ENCODE results near the gene RAET1G. TPM values are rescaled to one million over a fixed set of nuclear protein-coding genes. Genes with fewer than 3 reads are reported as not detected.
"Not testable (repeated sequence)": the region's sequence is repeated elsewhere in the genome, so short reads cannot be mapped to it uniquely, and the experiment has no call there.

RAET1G gene
- total RNA-seq, 1 donor from 2014 or later, result 2.2 TPM

DNA sequence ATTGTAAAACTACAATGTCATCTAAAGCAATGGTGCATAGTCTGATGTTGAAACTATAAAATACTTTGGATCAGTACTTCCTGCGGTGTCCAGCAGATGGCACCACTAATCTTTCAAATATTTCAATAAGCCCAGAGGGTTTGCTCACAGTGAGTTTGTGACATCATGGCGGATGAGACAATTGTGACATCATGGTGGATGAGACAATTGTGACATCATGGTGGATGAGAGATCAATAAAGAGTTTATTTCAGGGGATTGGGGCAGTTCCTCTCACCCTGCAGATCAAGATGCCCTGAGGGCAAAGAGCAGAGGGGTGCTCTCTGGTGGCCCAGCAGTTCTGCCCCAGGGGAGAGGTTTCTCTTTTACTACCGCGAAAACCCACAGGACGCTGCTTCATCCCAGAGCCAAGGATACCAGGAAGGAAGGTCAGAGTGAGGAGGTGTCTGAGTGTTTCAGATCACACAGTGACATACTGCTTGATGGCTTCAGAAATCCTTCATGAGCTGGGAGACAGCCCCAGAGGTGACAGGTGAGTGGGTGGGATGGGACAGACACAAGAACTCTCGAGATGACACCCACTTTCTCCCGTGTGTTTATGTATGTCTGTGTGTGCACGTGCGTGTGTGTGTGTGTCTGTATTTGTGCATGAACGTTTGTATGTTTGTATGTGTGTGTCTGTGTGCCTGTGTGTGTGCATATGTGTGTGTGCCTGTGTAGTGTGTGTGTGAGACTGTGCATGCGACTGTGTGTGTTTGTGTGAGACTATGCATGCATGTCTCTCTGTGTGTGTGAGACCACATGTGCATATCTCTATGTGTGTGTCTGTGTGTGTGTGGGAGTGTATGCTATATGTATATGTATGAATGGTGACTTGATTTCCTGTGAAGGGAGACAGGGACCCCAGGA, 11.6 kb upstream of the RAET1G start:
- peak; percentile 57 for DNase-seq (ENCODE audit: low spot score)

DNA sequence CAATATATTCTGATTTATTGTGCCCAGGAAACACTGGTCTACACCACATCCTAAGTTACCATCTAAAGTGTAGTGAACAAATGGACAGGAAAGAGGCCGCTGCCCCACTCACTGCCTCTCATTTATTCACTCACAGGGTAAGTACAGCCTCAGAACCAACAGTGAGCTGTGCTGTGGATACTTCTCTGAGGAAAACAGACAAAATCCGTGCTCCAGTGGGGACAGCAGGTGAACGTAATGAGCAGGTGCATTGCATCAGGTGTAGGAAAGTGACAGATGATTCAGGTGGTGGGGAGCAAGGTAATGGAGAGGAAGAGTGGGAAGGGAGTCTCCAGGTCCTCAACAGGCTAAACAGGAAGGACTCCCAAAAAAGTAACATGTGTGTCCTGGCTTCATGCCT, 10.5 kb upstream of the RAET1G start:
- DNase-seq (ENCODE audit: low spot score), result no peak

DNA sequence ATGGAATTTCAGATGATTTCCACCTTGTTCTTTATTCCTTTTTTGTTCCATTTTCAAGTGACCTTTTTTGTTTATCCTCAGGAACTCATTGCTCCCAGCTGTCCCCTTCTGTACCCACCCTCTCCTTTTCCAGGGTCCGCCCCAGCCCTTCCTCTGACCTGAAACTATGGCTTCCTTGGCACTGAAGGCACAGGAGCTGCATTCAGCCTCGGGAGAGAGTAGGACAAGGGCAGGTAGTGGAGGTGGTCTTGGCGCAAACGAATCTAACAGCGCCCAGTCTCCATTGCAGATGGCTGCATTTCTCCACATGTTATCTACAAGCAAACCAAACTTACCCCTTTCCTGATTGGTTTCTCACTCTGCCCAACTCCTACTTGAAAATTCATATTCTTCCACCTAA, 10.1 kb upstream of the RAET1G start:
- DNase-seq (ENCODE audit: low spot score), result no peak

DNA sequence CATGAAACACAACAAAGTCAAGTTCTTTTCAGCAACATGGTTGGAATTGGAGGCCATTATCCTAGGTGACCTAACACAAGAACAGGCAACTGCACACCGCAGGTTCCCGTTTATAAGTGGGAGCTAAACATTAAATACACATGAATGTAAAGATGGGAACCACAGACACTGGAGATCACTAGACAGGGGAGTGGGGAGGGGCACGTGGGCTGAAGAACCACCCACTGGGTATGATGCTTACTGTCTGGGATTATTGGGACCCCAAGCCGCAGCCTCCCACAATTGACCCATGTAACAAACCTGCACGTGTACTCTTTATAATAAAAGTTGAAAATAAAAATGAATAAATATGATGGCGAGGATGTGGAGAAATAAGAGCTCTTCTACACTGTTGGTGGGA, 8.6 kb upstream of the RAET1G start:
- no peak for DNase-seq (ENCODE audit: low spot score)

DNA sequence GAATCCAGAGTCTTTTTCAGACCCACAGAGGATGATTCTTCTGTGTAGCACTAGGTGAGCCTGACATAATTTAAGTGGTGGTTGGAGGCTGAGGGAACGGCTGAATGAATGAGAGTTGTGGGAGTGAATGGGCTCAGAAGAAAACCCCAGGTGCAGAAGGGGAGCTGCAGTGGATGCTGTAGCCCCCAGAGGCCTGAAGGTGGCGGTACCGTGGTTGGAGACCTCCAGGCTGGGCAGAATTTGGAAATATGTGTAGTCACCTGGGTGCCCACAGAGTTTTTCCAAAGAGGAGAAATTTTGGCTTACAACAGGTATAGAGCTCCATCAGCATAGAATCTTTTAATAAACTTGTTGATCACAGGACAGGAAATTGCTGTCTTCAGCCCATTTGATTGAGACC, 6.5 kb upstream of the RAET1G start:
- DNase-seq (ENCODE audit: low spot score), result no peak

DNA sequence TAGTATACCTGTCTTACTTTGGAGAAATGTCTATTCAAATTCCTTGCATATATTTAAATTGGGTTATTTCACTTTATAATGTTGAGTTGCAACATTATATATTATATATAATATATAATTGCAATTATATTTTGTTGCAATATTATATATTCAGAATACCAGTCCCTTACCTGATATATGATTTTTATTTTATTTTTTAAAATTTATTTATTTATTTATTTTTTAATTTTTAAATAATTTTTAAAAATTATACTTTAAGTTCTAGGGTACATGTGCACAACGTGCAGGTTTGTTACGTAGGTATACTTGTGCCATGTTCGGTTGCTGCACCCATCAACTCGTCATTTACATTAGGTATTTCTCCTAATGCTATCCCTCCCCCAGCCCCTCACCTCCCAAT, 4.1 kb upstream of the RAET1G start:
- not testable (repeated sequence) for DNase-seq (ENCODE audit: low spot score)

DNA sequence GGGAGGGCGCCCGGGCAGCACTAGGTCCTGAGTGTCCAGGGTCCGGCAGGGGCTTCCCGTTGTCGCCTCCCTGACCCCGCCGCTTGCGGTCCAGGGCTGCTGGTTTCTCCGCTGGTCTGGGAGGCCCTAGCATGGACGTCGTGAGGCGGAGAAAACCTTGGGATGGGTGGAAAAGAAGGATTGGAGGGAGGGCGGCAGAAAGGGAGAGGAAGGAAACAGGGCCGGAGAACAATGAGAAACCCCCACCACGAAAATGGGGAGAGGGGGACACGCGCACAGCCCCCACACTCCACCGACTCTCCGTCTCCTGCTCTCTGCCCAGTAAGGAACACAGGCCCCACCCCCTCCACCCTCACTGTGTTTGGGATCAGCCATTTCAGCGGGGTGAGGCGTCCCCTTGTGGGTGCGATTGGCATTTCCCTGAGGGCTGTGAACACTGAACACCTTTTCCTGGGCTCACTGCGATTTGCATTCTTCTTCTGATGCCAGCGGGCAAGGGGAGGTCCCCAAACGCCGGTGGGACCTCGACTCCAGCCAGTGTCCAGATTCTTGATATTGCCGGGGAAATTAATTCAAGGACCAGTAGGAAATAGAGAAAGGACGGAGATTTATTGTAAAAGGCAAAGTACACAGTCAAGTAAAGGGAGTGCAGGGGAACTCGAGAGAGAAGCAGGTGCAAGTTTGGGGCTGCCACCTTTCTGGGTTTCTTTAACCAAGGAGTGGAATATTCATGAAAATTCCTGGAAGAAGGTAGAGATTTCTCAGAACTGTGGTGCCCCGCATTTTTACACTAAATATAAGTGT, 3.3 kb upstream of the RAET1G start:
- peak; percentile 88 for DNase-seq (ENCODE audit: low spot score)

DNA sequence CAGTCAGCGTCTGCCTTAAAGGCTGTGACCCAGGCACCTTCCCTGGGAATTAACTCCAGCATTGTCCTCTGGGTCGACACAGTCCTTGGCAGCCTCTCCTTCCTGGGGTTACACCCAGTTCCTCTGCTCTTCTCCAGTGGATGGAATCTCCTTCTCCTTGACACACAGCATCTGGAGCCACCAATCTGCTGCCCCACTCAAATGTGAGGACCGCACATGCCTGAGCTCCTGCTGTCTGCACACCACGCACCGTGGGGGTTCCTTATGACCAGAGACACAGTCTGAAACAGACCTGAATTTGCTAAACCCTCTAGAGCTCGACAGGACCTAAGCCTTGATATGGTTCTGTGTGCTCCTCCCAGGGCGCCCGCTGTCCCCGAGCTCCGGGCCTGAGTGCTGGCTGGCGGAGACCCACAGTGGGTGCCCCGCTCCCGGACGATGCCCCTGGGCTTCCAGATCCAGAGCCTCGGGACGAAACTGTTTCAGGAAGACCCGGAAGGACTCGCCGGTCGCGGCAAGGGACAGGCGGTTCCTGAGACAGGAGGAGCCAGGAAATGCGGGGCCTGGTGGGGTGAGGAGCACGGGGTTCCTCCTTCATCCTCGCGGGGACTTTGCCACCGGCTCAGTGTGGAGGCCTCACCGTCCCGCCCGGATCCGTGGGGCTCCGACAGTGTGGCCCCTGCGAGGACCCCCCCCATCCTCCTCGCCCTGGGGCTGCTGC, 2.5 kb upstream of the RAET1G start:
- peak; percentile 33 for DNase-seq (ENCODE audit: low spot score)

DNA sequence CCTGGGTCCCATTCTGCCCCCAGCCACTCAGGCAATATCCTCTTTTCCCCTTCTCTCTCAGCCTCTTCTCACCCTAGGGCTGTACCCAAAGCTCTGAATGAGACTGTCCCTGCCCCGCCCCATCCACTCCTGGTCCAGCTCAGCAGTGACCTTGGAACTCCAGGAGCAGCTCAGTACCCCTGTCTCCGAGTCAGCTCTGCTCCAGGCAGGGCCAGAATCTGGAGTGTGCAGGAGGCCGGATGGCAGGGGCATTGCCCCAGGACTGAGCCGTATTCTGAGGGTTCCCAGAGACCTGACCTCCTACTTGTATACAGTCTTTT, 2.0 kb upstream of the RAET1G start:
- no peak for DNase-seq (ENCODE audit: low spot score)

DNA sequence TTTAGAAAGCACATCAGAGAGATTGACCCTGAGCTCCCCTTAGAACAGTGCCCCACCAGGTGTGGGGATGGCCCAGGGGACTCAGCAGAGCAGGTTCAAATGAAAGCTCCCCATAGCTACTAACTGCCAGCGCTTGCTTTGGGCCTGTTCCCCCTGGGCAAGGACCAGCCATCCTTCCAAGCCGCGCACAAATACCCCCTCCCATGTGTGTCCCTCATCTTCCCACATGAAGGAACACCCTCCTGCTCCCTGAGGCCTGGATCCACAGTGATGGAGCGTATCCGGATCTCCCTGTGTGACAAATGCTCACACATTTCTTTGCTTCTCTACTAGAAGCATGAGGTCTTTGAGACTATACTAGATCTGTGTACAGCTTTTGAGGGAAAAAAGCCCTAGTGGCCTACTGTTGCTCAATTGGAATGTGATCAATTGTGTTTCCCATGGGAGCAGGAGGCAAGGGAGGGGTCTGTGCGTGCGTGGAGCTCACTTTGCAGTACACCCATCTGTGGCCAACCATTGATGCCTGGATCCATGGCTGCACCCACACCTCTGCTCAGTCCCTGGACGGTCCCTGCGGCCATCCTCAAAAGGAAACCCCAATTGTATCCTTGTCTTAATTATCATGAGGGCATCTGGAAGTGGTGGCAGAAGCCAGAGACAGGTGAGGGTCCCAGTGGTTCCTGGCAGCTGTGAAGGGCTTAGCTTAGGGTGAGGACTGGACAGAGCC, 1.4 kb upstream of the RAET1G start:
- no peak for DNase-seq (ENCODE audit: low spot score)

DNA sequence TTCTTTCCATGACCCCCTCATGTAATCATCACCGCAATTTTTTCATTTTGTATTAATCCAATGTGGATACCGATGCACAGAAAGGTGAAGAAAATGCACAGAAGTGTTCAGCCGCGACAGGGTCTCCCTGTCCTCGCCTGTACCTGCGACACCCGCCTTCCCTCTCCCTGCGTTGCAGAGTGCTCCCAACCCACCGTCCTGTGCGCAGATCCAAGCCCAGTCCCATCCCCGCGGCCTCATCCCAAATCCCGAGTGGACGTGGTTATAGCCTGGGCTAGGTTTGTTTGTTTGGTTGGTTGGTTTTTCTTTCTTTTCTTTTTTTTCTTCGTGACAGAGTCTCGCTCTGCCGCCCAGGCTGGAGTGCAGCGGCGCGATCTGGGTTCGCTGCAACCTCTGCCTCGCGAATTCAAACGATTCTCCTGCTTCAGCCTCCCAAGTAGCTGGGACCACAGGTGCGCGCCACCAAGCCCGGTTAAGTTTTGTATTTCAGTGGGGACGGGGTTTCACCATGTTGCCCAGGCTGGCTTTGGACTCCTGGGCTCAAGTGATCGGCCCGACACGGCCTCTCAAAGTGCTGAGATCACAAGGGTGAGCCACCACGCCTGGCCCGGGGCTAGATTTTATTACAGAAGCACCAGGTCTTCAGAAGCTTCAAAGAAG, 536 bp upstream of the RAET1G start:
- DNase-seq (ENCODE audit: low spot score), result no peak

DNA sequence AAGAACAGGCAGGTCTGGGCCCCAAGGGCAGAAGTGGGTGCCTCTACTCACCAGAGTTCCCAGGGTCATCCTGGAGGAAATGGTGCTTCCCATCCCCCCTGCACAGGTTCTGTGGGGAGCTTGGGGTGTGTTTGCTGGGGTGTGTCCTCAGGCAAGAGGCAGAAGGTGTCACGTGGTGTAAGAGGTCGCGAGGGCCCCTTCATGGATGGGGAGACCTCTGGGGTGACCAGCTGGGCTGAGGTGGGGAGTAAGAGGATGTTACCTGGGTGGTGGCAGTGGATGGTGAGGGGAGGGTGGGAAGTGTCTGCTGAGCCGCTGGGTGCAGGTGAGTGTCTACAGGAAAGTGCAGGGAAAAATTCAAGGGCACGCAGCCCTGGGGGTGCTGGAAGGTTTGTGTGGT, 830 bp downstream of the RAET1G start:
- DNase-seq (ENCODE audit: low spot score), result not testable (repeated sequence)

DNA sequence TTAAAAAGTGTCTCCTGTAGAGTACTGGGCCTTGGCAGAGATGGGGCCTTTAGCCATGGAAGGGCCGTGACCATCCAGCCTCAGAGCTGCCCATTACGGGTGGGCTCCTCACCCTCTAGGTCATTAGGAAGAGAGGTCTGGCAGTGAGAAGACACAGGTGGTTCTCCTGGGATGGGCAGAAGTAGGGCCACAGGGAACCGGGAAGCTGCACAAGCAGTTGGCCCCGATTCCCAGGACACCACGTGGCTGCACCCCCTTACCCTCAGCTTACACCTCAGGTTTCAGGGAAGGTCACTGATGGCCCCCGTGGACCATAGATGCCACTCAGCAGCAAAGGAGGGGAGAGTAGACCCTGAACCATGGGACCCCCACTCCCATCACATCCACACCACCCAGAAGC, 1.6 kb downstream of the RAET1G start:
- DNase-seq (ENCODE audit: low spot score), result no peak

DNA sequence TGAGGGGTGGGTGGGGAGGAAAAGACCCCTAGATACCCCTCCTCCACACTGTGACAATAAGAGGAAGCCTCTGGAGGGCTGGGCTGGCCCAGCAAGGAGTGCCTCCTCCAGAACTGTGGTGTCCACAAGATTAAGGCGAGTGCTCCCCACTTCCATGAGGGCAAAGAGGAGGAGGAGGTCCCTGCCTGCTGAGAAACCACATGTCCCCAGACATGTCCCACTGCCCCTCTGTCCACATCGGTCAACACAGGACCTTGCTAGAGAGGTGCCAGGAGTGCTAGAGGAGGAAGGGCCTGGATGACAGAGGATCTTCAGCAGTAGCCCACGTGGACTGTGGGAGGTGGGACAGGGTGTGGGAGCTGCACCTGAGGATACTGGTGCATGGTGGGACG, 3.1 kb downstream of the RAET1G start:
- no peak for DNase-seq (ENCODE audit: low spot score)

DNA sequence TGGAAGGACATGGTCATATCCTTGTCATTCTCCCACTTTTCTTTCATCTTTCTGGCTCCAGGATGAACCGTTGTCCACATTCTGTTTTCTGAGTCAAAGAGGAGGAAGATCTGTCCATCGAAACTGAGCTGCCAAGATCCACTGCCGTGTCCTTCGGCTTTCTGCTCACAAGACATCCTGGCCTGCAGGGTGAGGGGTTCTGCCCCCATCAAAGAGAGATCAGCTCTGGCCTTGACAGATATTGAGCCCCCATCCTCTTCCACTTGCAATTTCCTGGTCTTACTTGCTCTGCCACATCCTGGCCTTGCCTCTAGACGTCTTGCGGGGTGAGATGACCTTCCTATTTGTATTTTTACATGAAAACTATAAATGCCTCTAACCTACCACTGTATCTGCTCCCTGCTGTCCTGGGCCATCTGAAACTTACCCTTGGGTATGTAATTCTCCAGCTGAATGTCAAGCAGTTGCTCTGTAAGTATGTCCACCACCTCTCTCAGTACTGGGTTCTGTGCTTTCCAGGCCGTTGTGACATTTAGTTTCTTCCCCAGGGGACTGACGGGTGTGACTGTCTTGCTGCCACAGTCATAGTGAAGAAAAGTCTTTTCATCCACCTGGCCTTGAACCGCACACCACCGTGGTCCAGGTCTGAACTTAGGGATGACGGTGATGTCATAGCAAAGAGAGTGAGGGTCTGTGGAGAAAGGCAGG, 3.6 kb downstream of the RAET1G start:
- not testable (repeated sequence) for DNase-seq (ENCODE audit: low spot score)

DNA sequence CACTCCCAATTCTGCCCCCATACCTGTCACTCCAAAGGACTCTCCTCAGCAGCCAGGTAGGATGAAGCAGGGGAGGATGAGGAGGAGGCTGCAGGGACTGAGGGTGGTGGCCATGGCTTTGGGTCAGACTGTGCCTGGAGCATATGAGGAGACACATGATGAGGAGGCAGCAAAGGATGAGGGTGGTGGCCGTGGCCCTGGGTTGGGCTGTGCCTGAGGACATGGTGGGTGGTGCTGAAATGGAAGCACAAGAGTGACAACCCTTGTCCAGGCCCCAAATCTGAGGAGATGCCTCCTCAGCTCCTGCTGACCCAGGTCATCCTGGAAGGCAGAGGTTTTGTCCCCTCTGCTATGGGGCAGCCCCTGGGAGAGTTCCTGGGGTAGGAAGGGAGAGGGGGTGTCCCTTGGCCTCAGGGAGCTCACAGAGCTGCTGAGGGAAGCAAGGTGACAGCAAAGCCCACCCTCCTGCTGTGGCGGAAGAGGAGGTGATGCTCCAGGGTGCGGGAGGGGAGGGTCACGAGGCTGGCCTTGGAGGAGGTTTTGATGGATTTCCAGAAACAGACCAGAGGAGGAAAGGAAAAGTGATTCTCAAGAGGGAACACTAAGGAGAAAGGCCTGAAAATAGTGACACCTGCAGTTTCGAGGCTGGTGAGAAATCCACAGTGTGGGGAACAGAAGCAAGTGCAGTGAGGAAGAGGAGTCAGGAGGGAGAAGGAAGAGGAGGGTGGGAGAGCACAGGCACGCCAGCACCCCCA, 4.6 kb downstream of the RAET1G start:
- no peak for DNase-seq (ENCODE audit: low spot score)

DNA sequence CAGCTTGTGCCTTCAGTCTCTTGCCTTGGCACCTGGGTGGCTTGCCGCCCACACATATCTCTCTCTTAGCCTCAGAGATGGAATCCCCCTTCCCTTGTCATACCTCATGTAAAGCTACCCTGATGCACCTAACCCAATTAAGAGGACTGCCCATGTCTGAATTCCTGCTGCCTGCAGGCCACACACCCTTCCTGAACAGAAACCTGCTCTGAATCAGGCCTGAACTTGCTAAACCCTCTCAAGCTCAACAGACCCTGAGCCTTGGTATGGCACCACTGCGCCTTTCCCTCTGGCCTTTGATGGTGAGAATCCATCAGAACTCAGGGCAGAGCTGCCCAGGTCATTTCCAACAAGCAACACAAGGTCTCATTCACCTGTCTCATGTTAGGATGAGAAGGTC, 5.2 kb downstream of the RAET1G start:
- DNase-seq (ENCODE audit: low spot score), result no peak

DNA sequence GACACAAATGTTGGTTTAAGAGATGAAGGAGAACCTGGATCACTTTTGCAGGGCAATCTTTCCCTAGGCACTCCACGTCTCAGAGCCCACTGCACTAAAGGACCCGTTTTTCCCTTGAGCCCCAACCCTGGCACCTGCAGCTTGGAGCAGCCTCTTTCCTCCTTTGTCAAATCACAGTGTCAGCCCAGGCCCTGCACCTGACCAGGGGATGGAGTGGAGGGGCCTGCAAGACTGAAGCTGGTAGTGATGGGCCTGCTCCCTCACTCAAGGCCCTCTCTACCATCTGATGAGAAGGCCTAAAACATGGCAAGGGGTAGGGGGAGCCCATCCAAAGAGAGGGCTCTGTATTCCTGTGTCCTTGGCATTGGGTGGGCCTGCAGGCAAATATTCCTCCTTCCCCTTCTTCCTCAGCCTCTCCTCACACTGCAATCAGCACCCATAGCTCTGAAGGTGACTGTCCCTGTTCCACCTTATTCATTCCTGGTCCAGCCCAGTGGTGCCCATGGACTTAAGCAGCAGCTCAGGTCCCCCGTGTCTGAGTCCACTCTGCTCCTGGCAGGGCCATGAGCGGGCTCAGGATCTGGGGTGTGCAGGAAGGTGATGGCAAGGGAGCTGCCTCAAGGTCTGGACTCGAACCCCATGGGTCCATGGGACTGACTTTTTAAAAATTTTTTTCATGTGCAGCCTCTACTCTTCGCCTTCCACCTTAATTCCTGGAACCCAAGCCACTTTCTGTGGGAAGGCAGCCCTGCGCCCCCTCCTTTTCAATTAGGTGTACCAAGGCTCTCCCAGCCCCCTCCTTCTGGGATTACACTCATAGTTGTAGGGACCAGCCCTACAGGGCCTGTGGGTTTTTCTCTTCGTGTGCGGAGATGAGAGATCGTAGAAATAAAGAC, 6.7 kb downstream of the RAET1G start:
- DNase-seq (ENCODE audit: low spot score), result no peak
